Measurements from ENCODE around the gene NTRK1. TPM values are rescaled to one million over a fixed set of nuclear protein-coding genes. Genes with fewer than 3 reads are reported as not detected.

Gene NTRK1
- total RNA-seq, 4 donors from 2014 or later, result 0.23 TPM; not detected in 3

DNA sequence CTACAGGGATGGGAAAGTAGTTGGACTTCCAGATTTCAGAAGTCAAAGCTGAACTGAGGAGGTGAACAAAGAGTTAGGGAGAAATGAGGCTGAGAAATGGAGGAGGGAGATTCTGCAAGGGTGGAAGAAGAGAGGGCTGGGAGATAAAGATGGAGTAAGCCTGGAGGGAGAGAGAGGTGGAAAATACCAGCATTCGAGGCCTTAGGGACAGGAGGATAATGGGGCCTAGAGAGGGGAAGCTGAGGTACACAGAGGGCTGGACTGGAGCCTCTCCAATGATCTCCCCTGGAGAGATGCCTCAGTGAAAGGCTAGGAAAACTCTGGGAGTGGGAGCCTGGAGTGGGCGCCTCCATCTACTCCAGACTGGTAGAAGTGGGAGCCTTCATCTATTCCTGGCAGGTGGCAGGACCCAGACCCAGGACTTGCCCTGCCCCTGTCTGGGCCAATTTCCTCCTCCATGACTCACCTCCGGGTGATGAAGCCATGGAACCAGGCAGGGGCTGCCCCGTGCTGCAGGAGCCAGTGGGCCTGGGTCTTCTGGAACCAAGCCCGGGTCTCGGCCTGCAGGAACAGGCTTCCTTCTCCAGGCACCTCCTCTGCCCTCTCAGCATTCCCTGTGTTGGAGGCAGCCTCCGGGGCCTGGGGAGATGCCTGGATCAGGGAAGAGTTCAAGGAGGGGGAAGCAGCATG, 45.9 kb upstream of the NTRK1 start:
- 47 to 54% methylated on average over 7 of the region's 7 CpGs for WGBS, 2 donors
- TF ChIP-seq POLR2A (IDR thresholded peaks at IDR 0.05) (no peak), CTCF (IDR thresholded peaks at IDR 0.05) (no peak)
- no peak for DNase-seq (ENCODE audit: low spot score in 2 of 2)
- no peak overlapping the region for H3K4me3 ChIP-seq (ENCODE audit: low read depth, poor library complexity, severe bottlenecking)
- intact Hi-C loops (cut with DNase I; ENCODE audit: low total_unique reads), result no loop called here

DNA sequence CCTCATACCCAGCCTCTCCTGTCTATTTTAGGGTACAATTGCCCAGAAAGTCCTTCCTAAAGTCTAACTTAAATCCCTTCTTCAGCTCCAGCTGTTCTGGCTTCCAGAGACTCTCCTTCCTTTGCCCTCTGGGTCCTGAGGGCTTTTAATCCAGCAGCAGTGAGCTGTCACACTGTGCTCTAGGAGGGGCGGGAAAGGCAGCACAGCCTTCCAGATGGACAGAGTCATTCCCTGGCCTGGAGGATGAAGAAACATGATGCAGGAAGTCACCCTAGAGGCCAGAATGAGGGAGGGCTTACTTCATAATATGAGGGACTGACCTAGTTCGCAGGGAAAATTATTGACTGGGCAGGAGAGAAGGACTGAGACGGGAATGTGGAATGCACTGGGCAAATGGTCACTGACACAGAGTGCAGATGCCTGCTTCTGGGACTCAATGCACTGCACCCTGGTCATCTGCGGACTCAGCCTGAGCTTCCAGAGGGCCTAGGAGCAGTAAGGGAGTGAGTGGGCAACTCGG, 45.3 kb upstream of the NTRK1 start:
- WGBS, 2 donors, result 59 to 71% methylated on average over 5 of the region's 5 CpGs
- intact Hi-C loops (cut with DNase I; ENCODE audit: low total_unique reads), result no loop called here
- no peak for DNase-seq (ENCODE audit: low spot score in 2 of 2)
- no peak overlapping the region for H3K4me3 ChIP-seq (ENCODE audit: low read depth, poor library complexity, severe bottlenecking)
- TF ChIP-seq CTCF (IDR thresholded peaks at IDR 0.05) (no peak), POLR2A (IDR thresholded peaks at IDR 0.05) (no peak)

DNA sequence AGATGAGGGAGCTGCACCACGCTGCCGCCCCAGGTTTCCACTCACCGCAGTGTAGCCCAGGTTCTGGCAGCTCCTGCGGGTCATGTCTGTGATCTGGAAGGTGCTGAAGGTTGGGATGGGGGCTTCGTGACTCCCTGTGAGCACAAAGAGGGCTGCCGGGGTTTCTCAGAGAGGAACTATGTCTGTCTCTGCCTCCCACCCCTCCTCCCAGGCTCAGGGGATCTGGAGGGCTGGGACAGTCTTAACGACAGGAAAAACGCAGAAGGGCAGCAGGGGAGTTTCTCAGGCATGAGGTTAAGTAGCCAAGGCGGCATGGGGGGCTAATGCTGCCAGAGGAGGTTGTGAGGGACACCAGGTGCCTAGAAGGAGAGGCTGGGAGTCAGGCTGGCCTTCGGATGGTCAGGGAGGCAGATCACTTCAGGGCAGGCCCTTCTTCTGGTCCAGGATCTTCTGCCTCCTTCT, 44.7 kb upstream of the NTRK1 start:
- intact Hi-C loops (cut with DNase I; ENCODE audit: low total_unique reads), result no loop called here
- TF ChIP-seq CTCF (IDR thresholded peaks at IDR 0.05) (no peak), POLR2A (IDR thresholded peaks at IDR 0.05) (no peak)
- 71 to 72% methylated on average over 8 to 10 of the region's 10 CpGs for WGBS, 2 donors
- H3K4me3 ChIP-seq (ENCODE audit: low read depth, poor library complexity, severe bottlenecking), result no peak overlapping the region
- DNase-seq (ENCODE audit: low spot score in 2 of 2), result no peak

GRCh38 chr1:156816561-156817328, 43.9 kb upstream of the NTRK1 start, which contains the start of gene SH2D2A:
Gene SH2D2A, minus strand, starts transcription at chr1:156816848. Its CDS starts 140 bp downstream, at chr1:156816708.
- WGBS, 2 donors, result 41 to 49% methylated on average over 10 of the region's 10 CpGs
- DNase-seq (ENCODE audit: low spot score in 2 of 2), result peak; percentile 43 to 90
- intact Hi-C loops (cut with DNase I; ENCODE audit: low total_unique reads), result no loop called here
- TF ChIP-seq POLR2A (IDR thresholded peaks at IDR 0.05) (no peak), CTCF (IDR thresholded peaks at IDR 0.05) (no peak)
- H3K4me3 ChIP-seq (ENCODE audit: low read depth, poor library complexity, severe bottlenecking), result no peak within 1 kb of the TSS

- no peak overlapping the region for H3K4me3 ChIP-seq (ENCODE audit: low read depth, poor library complexity, severe bottlenecking)
- no peak for DNase-seq (ENCODE audit: low spot score in 2 of 2)
- TF ChIP-seq POLR2A (IDR thresholded peaks at IDR 0.05) (no peak), CTCF (IDR thresholded peaks at IDR 0.05) (no peak)
- 76 to 79% methylated on average over 4 of the region's 4 CpGs for WGBS, 2 donors
- intact Hi-C loops (cut with DNase I; ENCODE audit: low total_unique reads), result no loop called here
Measured at GRCh38 chr1:156821801-156822200, 38.9 kb upstream of the NTRK1 start.

Data from lower leg skin (tissue), 4 donors.